ENCODE data around the gene LDLRAD2. TPM values are rescaled to one million over a fixed set of nuclear protein-coding genes. Genes with fewer than 3 reads are reported as not detected.

The LDLRAD2 gene
- total RNA-seq, 1 experiment from 2014 or later, result 1.0 TPM

GRCh38 chr1:21853131-21853427 lies 41.0 kb downstream of the LDLRAD2 start:
- no peak overlapping the region for H3K4me2 ChIP-seq (ENCODE audit: insufficient read depth, insufficient read length, low read length)
- H2AFZ ChIP-seq (ENCODE audit: low read length), result no peak overlapping the region
- no peak overlapping the region for H3K27ac ChIP-seq (ENCODE audit: insufficient read length, low read depth, low read length)
- H3K4ac ChIP-seq (ENCODE audit: low read depth, low read length), result no peak overlapping the region
- Mint-ChIP-seq H3K9me3 (no peaks in the 10 kb centered on the region), H3K27me3 (ENCODE audit: low read depth) (no peaks in the 10 kb centered on the region), H3K4me1 (no peaks in the 10 kb centered on the region), H3K4me3 (no peak overlapping the region), H3K27ac (no peak overlapping the region; a peak in 1 of 7 replicates), H3K36me3 (ENCODE audit: insufficient read depth in 1 of 3, low read depth in 3 of 3) (peaks cover 9 to 66% (median 54%) of the 10 kb centered on the region in 3 experiments; a peak in 6 of 7 replicates)
- no peak overlapping the region for H4K5ac ChIP-seq (ENCODE audit: insufficient read length, low read depth, low read length)
- no peak overlapping the region for H2BK120ac ChIP-seq (ENCODE audit: low read depth, low read length, poor library complexity, severe bottlenecking)
- no peak overlapping the region for H2BK20ac ChIP-seq (ENCODE audit: low read depth, low read length, poor library complexity, severe bottlenecking)
- no peaks in the 10 kb centered on the region for H3K9me3 ChIP-seq (ENCODE audit: control insufficient read depth, low read depth, low read length)
- H4K91ac ChIP-seq (ENCODE audit: insufficient read length, low read depth, low read length), result no peak overlapping the region
- no peaks in the 10 kb centered on the region for H3K23me2 ChIP-seq (ENCODE audit: insufficient read length, low read depth, low read length, poor library complexity, severe bottlenecking)
- H3K14ac ChIP-seq (ENCODE audit: insufficient read depth, low read length), result no peak overlapping the region
- H3T11ph ChIP-seq (ENCODE audit: low read length), result no peak overlapping the region
- H3K79me2 ChIP-seq (ENCODE audit: insufficient read depth, low read length), result no peaks in the 10 kb centered on the region
- no peak overlapping the region for H2BK15ac ChIP-seq (ENCODE audit: low read depth, low read length)
- H2AK5ac ChIP-seq (ENCODE audit: insufficient read length, low read length), result no peak overlapping the region
- no peak overlapping the region for H2BK12ac ChIP-seq (ENCODE audit: insufficient read length, low read depth, low read length)
- no peaks in the 10 kb centered on the region for H3K79me1 ChIP-seq (ENCODE audit: insufficient read depth, low read depth, low read length, poor library complexity, severe bottlenecking)
- H3K23ac ChIP-seq (ENCODE audit: insufficient read length, low read depth, low read length), result no peak overlapping the region
- no peak for DNase-seq
- no peak for TF ChIP-seq CTCF (conservative IDR thresholded peaks at IDR 0.05)
- H3K18ac ChIP-seq (ENCODE audit: insufficient read length, low read depth, low read length), result no peak overlapping the region
- WGBS (ENCODE audit: extremely low coverage, insufficient read length, low lambda C conversion rate), result no CpG with 5 or more reads among the region's 7 CpGs
- no peak overlapping the region for H4K8ac ChIP-seq (replicated peaks; ENCODE audit: insufficient read length, low read depth, low read length)
- H3K56ac ChIP-seq (ENCODE audit: insufficient read length, low read depth, low read length), result no peak overlapping the region
- H3K27me3 ChIP-seq (ENCODE audit: insufficient read depth, low read length), result no peaks in the 10 kb centered on the region
- no peak overlapping the region for H2BK5ac ChIP-seq (ENCODE audit: insufficient read length, low read length)
- no peaks in the 10 kb centered on the region for H4K20me1 ChIP-seq (ENCODE audit: control insufficient read depth, insufficient read depth, insufficient read length)
- H3K4me1 ChIP-seq (ENCODE audit: insufficient read depth, low read length), result no peaks in the 10 kb centered on the region
- no peak overlapping the region for H3K9ac ChIP-seq (ENCODE audit: extremely low read depth, insufficient read length, low read length)
